CD8-positive, alpha-beta memory T cell (primary cell): ENCODE measurements around the gene TMEM9. TPM values are rescaled to one million over a fixed set of nuclear protein-coding genes. Genes with fewer than 3 reads are reported as not detected.

Source experiments
- CTCF ChIA-PET: fragments of 350-600 bp; sonication (Branson Sonifier 250); formaldehyde crosslinking; loops from one replicate; lab custom pipeline; 2021; ENCODE audit warnings: antibody characterized with exemption; lab: Charles Lee
- POLR2A ChIA-PET: fragments of 350-600 bp; sonication (Branson Sonifier 250); formaldehyde crosslinking; loops from one replicate; lab custom pipeline; 2021; ENCODE audit warnings: antibody characterized with exemption; lab: Charles Lee
- DNase-seq, 5 donors: peaks; one replicate each; pipeline versions ENCODE4 v3.0.0 to v3.0.0-alpha.2; 2020 to 2022; ENCODE audit warnings: mixed read lengths in 1 of 5
- H3K27ac ChIP-seq: one replicate; pipeline ENCODE4 v1.7.0; 2013; ENCODE audit warnings: low read depth, mild to moderate bottlenecking, low read length, moderate library complexity
- H3K27me3 ChIP-seq: 2 replicates; pipeline ENCODE4 v1.7.0; 2013; ENCODE audit warnings: low read length, mild to moderate bottlenecking; ENCODE audit not compliant: insufficient read depth, poor library complexity, severe bottlenecking
- H3K36me3 ChIP-seq: 2 replicates; pipeline ENCODE4 v1.7.0; 2013; ENCODE audit warnings: mild to moderate bottlenecking, low read length, moderate library complexity; ENCODE audit not compliant: insufficient read depth
- H3K4me1 ChIP-seq: 2 replicates; pipeline ENCODE4 v1.7.0; 2013; ENCODE audit warnings: mild to moderate bottlenecking, low read length, moderate library complexity; ENCODE audit not compliant: insufficient read depth
- H3K4me3 ChIP-seq: 2 replicates; pipeline ENCODE4 v1.7.0; 2013; ENCODE audit warnings: mild to moderate bottlenecking, low read length
- H3K9me3 ChIP-seq: 2 replicates; pipeline ENCODE4 v1.7.0; 2013; ENCODE audit warnings: mild to moderate bottlenecking, low read length
- H3K27ac Mint-ChIP-seq, 8 donors: one replicate each; pipeline ENCODE4 v1.8.0; 2020 to 2021; ENCODE audit warnings: mixed read lengths in 8 of 8, mild to moderate bottlenecking in 6 of 8, inconsistent platforms in 3 of 8, moderate library complexity in 3 of 8
- H3K27me3 Mint-ChIP-seq, 2 donors: one replicate each; pipeline ENCODE4 v1.8.0; 2020 to 2021; ENCODE audit warnings: mixed read lengths in 2 of 2, mild to moderate bottlenecking in 1 of 2, moderate library complexity in 1 of 2
- H3K36me3 Mint-ChIP-seq, 3 donors: one replicate each; pipeline ENCODE4 v1.8.0; 2020 to 2021; ENCODE audit warnings: mixed read lengths in 3 of 3, inconsistent platforms in 1 of 3, mild to moderate bottlenecking in 1 of 3
- H3K4me1 Mint-ChIP-seq, 3 donors: one replicate each; pipeline ENCODE4 v1.8.0; 2020 to 2021; ENCODE audit warnings: mixed read lengths in 3 of 3, inconsistent platforms in 1 of 3, mild to moderate bottlenecking in 1 of 3
- H3K4me3 Mint-ChIP-seq, 7 donors: one replicate each; pipeline ENCODE4 v1.8.0; 2020 to 2021; ENCODE audit warnings: mixed read lengths in 7 of 7, mild to moderate bottlenecking in 6 of 7, moderate library complexity in 4 of 7, inconsistent platforms in 2 of 7
- H3K9me3 Mint-ChIP-seq, 5 donors: one replicate each; pipeline ENCODE4 v1.8.0; 2020 to 2022; ENCODE audit warnings: mixed read lengths in 5 of 5, mild to moderate bottlenecking in 3 of 5, moderate library complexity in 2 of 5, inconsistent platforms in 1 of 5
- polyA plus RNA-seq: library from polyadenylated mRNA; unstranded; fragments of 300-500 nt; fragmentation: Illumina TruSeq; gene quantifications from one replicate; pipeline ENCODE4 v1.2.3, GENCODE V29; 2021
- total RNA-seq, 2 experiments: library from RNA; stranded (reverse); gene quantifications; one replicate each; pipeline ENCODE4 v1.2.3, GENCODE V29; 2021

TMEM9 gene
- total and polyA plus RNA-seq, 3 experiments from 2014 or later = 16.3 to 32.8 (median 17.1) TPM

GRCh38 chr1:201119206-201120197, 34.8 kb downstream of the TMEM9 start:
- peaks cover 13% of the 10 kb centered on the region for H3K27me3 ChIP-seq
- Mint-ChIP-seq H3K27ac (peak overlapping the region in 1 of 8 donors; percentile 22), H3K9me3 (no peaks in the 10 kb centered on the region), H3K36me3 (peaks cover 0 to under 1% (median 0%) of the 10 kb centered on the region in 3 donors), H3K4me1 (peaks cover 10 to 31% (median 20%) of the 10 kb centered on the region in 3 donors), H3K4me3 (no peak overlapping the region), H3K27me3 (peaks cover 7 to 19% of the 10 kb centered on the region in 2 donors)
- DNase-seq = peak; percentile 24 to 68 (median 29)
- no peaks in the 10 kb centered on the region for H3K36me3 ChIP-seq
- peaks cover 9% of the 10 kb centered on the region for H3K4me1 ChIP-seq
- no peaks in the 10 kb centered on the region for H3K9me3 ChIP-seq
- H3K27ac ChIP-seq = no peak overlapping the region
- POLR2A ChIA-PET = interaction anchor here (1.4 kb wide), 1 partner anchor 34 kb away, joined by 3 read pairs; the partner anchor contains the start of gene TMEM9
- no peak overlapping the region for H3K4me3 ChIP-seq
- CTCF ChIA-PET = interaction anchor here (1.0 to 2.2 kb wide), 13 partner anchors 8 to 497 kb away, joined by 3 to 11 read pairs (median 3); partner anchors contain the start of gene TMEM9

GRCh38 chr1:201116091-201116490, 38.2 kb downstream of the TMEM9 start:
- no peak for DNase-seq
- Mint-ChIP-seq H3K9me3 (no peaks in the 10 kb centered on the region), H3K27me3 (peaks cover 0 to 1% of the 10 kb centered on the region in 2 donors), H3K4me3 (peak overlapping the region in 6 of 7 donors; percentile 8 to 82 (median 62)), H3K4me1 (peaks cover 13 to 38% (median 34%) of the 10 kb centered on the region in 3 donors), H3K36me3 (peaks cover 0 to 4% (median 0%) of the 10 kb centered on the region in 3 donors), H3K27ac (no peak overlapping the region)
- Histone ChIP-seq H3K36me3 (no peaks in the 10 kb centered on the region), H3K27ac (no peak overlapping the region), H3K9me3 (no peaks in the 10 kb centered on the region), H3K4me3 (no peak overlapping the region), H3K27me3 (no peaks in the 10 kb centered on the region), H3K4me1 (peaks cover 13% of the 10 kb centered on the region)
- POLR2A ChIA-PET = no interaction called here
- CTCF ChIA-PET = interaction anchor here (1.2 to 3.3 kb wide), 3 partner anchors 8 to 144 kb away, joined by 3 to 22 read pairs (median 5); no protein-coding TSS in a partner anchor

GRCh38 chr1:201115390-201115937, 38.8 kb downstream of the TMEM9 start:
- POLR2A ChIA-PET = no interaction called here
- Histone ChIP-seq H3K36me3 (no peaks in the 10 kb centered on the region), H3K27me3 (no peaks in the 10 kb centered on the region), H3K27ac (no peak overlapping the region), H3K4me1 (peaks cover 13% of the 10 kb centered on the region), H3K4me3 (peak overlapping the region; percentile 19), H3K9me3 (no peaks in the 10 kb centered on the region)
- H3K4me3 Mint-ChIP-seq = peak overlapping the region in 6 of 7 donors; percentile 20 to 97 (median 55)
- DNase-seq = peak in 1 of 5 donors; percentile 43
- peaks cover 13 to 38% (median 34%) of the 10 kb centered on the region in 3 donors for H3K4me1 Mint-ChIP-seq
- H3K27me3 Mint-ChIP-seq = peaks cover 0 to 1% of the 10 kb centered on the region in 2 donors
- H3K9me3 Mint-ChIP-seq = no peaks in the 10 kb centered on the region
- H3K27ac Mint-ChIP-seq = peak overlapping the region in 1 of 8 donors; percentile 60
- peaks cover 0 to 4% (median 0%) of the 10 kb centered on the region in 3 donors for H3K36me3 Mint-ChIP-seq
- CTCF ChIA-PET = interaction anchor here (1.4 to 3.3 kb wide), 6 partner anchors 9 to 781 kb away, joined by 3 to 26 read pairs (median 14); no protein-coding TSS in a partner anchor

- ChIA-PET POLR2A (interaction anchor here (1.0 kb wide), 1 partner anchor 40 kb away, joined by 9 read pairs; the partner anchor contains the start of gene TMEM9), CTCF (interaction anchor here (0.6 to 3.3 kb wide), 18 partner anchors 10 to 782 kb away, joined by 3 to 26 read pairs (median 5); partner anchors contain the start of genes KIF21B and TMEM9)
- DNase-seq = peak; percentile 46 to 78 (median 63)
- peak overlapping the region; percentile 47 for H3K27ac ChIP-seq
- H3K4me3 ChIP-seq = peak overlapping the region; percentile 92
- no peaks in the 10 kb centered on the region for H3K9me3 ChIP-seq
- H3K36me3 ChIP-seq = no peaks in the 10 kb centered on the region
- no peaks in the 10 kb centered on the region for H3K27me3 ChIP-seq
- peaks cover 9 to 28% (median 25%) of the 10 kb centered on the region in 3 donors for H3K4me1 Mint-ChIP-seq
- peaks cover 0 to 1% of the 10 kb centered on the region in 2 donors for H3K27me3 Mint-ChIP-seq
- H3K4me1 ChIP-seq = peaks cover 9% of the 10 kb centered on the region
- H3K36me3 Mint-ChIP-seq = peaks cover 0 to 4% (median 0%) of the 10 kb centered on the region in 3 donors
- peak overlapping the region in 7 of 8 donors; percentile 72 to 94 (median 85) for H3K27ac Mint-ChIP-seq
- H3K9me3 Mint-ChIP-seq = no peaks in the 10 kb centered on the region
- H3K4me3 Mint-ChIP-seq = peak overlapping the region; percentile 84 to 97 (median 92)
These were observed 39.8 kb downstream of the TMEM9 start for GRCh38 chr1:201114245-201115131.

- peaks cover 0 to 1% of the 10 kb centered on the region in 2 donors for H3K27me3 Mint-ChIP-seq
- ChIA-PET POLR2A (interaction anchor here (1.0 kb wide), 1 partner anchor 41 kb away, joined by 9 read pairs; the partner anchor contains the start of gene TMEM9), CTCF (interaction anchor here (0.9 to 3.3 kb wide), 17 partner anchors 11 to 783 kb away, joined by 3 to 26 read pairs (median 5); partner anchors contain the start of genes KIF21B and TMEM9)
- no peak for DNase-seq
- Histone ChIP-seq H3K27me3 (no peaks in the 10 kb centered on the region), H3K4me1 (peaks cover 8% of the 10 kb centered on the region), H3K4me3 (peak overlapping the region; percentile 92), H3K9me3 (no peaks in the 10 kb centered on the region), H3K36me3 (no peaks in the 10 kb centered on the region), H3K27ac (no peak overlapping the region)
- H3K36me3 Mint-ChIP-seq = peaks cover 0 to 4% (median 0%) of the 10 kb centered on the region in 3 donors
- H3K9me3 Mint-ChIP-seq = no peaks in the 10 kb centered on the region
- peak overlapping the region; percentile 84 to 97 (median 92) for H3K4me3 Mint-ChIP-seq
- H3K4me1 Mint-ChIP-seq = peaks cover 9 to 22% (median 20%) of the 10 kb centered on the region in 3 donors
- peak overlapping the region in 6 of 8 donors; percentile 30 to 94 (median 88) for H3K27ac Mint-ChIP-seq
These were observed 40.6 kb downstream of the TMEM9 start for GRCh38 chr1:201113451-201114244.

GRCh38 chr1:201112926-201113325, 41.3 kb downstream of the TMEM9 start:
- Mint-ChIP-seq H3K27me3 (peaks cover 0 to 1% of the 10 kb centered on the region in 2 donors), H3K4me3 (peak overlapping the region in 6 of 7 donors; percentile 50 to 93 (median 58))
- no peak for DNase-seq

More at GRCh38 chr1:201112926-201113325, 41.3 kb downstream of the TMEM9 start:
- POLR2A ChIA-PET = no interaction called here
- peak overlapping the region in 2 of 8 donors; percentile 44 to 61 for H3K27ac Mint-ChIP-seq
- H3K4me1 ChIP-seq = peaks cover 8% of the 10 kb centered on the region
- CTCF ChIA-PET = interaction anchor here (1.1 to 3.3 kb wide), 4 partner anchors 27 to 491 kb away, joined by 4 to 26 read pairs (median 19); no protein-coding TSS in a partner anchor
- no peak overlapping the region for H3K27ac ChIP-seq
- peaks cover 0 to 4% (median 0%) of the 10 kb centered on the region in 3 donors for H3K36me3 Mint-ChIP-seq
- no peak overlapping the region for H3K4me3 ChIP-seq
- peaks cover 9 to 22% (median 20%) of the 10 kb centered on the region in 3 donors for H3K4me1 Mint-ChIP-seq
- no peaks in the 10 kb centered on the region for H3K9me3 Mint-ChIP-seq
- H3K36me3 ChIP-seq = no peaks in the 10 kb centered on the region
- H3K9me3 ChIP-seq = no peaks in the 10 kb centered on the region
- H3K27me3 ChIP-seq = no peaks in the 10 kb centered on the region
